T-helper 1 cell treated with Interleukin-12 subunit alpha and Interleukin-12 subunit beta and Interleukin-4 antibody, amounts not matched to agents 30 μg/mL and 1 μg/mL, for 36 hours (primary cell): ENCODE results near the gene MTMR3.

Source experiments
- H3K27ac Mint-ChIP-seq: one replicate; pipeline ENCODE4 v1.8.0; 2021; ENCODE audit warnings: mild to moderate bottlenecking, mixed read lengths
- H3K27me3 Mint-ChIP-seq: one replicate; pipeline ENCODE4 v1.8.0; 2021; ENCODE audit warnings: low read depth, mixed read lengths
- H3K36me3 Mint-ChIP-seq: one replicate; pipeline ENCODE4 v1.8.0; 2021; ENCODE audit warnings: low read depth, mixed read lengths
- H3K4me1 Mint-ChIP-seq: one replicate; pipeline ENCODE4 v1.8.0; 2021; ENCODE audit warnings: low read depth, mixed read lengths
- H3K4me3 Mint-ChIP-seq: one replicate; pipeline ENCODE4 v1.8.0; 2021; ENCODE audit warnings: mild to moderate bottlenecking, moderate library complexity, mixed read lengths
- H3K9me3 Mint-ChIP-seq: one replicate; pipeline ENCODE4 v1.8.0; 2021; ENCODE audit warnings: mixed read lengths

MTMR3 gene

DNA sequence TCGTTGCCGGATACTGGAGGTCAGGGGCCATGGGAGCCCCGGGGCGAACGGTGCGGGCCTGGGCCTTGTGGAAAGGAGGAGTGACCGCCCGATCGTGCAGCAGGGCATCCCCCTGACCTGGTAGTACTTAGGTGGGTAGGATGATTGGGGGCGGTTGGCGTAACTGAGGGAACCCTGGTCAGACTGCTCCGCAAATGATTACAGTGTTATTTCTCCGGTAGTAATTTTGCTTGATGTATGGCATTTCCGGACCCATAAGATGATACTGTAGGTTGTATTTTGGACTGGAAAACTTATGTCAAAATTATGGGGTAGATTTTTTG lies 762 bp downstream of the MTMR3 start:
- peaks cover 9% of the 10 kb centered on the region for H3K4me1 Mint-ChIP-seq
- peak overlapping the region; percentile 70 for H3K27ac Mint-ChIP-seq
- H3K4me3 Mint-ChIP-seq: peak overlapping the region; percentile 83
- no peaks in the 10 kb centered on the region for H3K9me3 Mint-ChIP-seq
- no peaks in the 10 kb centered on the region for H3K36me3 Mint-ChIP-seq
- H3K27me3 Mint-ChIP-seq: no peaks in the 10 kb centered on the region

- H3K9me3 Mint-ChIP-seq: no peaks in the 10 kb centered on the region
- no peak overlapping the region for H3K27ac Mint-ChIP-seq
- no peaks in the 10 kb centered on the region for H3K36me3 Mint-ChIP-seq
- no peak overlapping the region for H3K4me3 Mint-ChIP-seq
- H3K27me3 Mint-ChIP-seq: no peaks in the 10 kb centered on the region
- H3K4me1 Mint-ChIP-seq: peaks cover 9% of the 10 kb centered on the region
These were observed 2.6 kb downstream of the MTMR3 start for GRCh38 chr22:29885610-29886009.

- peaks cover 9% of the 10 kb centered on the region for H3K4me1 Mint-ChIP-seq
- no peak overlapping the region for H3K27ac Mint-ChIP-seq
- H3K27me3 Mint-ChIP-seq: no peaks in the 10 kb centered on the region
- no peaks in the 10 kb centered on the region for H3K36me3 Mint-ChIP-seq
- H3K4me3 Mint-ChIP-seq: no peak overlapping the region
- no peaks in the 10 kb centered on the region for H3K9me3 Mint-ChIP-seq
These were observed 3.6 kb downstream of the MTMR3 start for GRCh38 chr22:29886596-29886995.

DNA sequence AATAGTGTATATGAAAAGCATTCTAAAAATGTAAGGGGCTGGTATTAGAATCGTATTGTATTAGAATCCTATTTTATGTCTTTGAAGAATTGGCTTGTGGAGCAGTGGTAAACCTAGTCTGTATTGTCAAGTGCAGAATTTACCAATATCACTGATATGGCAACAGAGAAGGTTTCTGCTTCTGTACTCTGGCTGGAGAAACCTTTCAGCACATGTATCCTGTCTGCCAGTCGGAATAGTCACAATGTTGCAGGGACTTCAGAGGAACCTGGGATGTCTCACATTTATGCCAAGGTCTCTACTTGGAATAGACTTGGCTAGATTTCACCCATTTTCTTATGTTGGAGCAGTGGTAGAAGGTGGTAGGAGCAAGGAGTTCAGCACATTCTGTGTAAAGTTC lies 4.4 kb downstream of the MTMR3 start:
- no peaks in the 10 kb centered on the region for H3K27me3 Mint-ChIP-seq
- peaks cover 9% of the 10 kb centered on the region for H3K4me1 Mint-ChIP-seq
- H3K4me3 Mint-ChIP-seq: no peak overlapping the region
- H3K9me3 Mint-ChIP-seq: no peaks in the 10 kb centered on the region
- H3K36me3 Mint-ChIP-seq: no peaks in the 10 kb centered on the region
- H3K27ac Mint-ChIP-seq: no peak overlapping the region

DNA sequence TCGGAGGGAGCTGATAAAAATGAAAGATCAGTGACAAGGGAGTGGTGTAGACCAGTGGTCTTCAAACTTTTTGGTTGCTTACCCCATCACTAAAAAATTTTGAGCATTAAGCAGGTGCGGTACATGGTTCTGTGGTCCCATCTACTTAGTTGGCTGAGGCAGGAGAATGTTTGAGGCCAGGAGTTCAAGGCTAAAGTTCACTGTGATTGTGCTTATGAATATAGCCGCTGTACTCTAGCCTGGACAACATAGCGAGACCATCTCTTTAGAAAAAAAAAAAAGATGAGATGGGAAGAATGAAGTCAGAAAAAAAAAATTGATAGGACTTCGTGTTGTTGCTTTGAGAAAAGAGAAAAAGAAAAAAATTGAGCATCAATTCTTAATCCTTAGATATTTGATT lies 7.8 kb downstream of the MTMR3 start:
- Mint-ChIP-seq H3K4me1 (peaks cover 5% of the 10 kb centered on the region), H3K27ac (no peak overlapping the region), H3K4me3 (no peak overlapping the region), H3K36me3 (peaks cover 6% of the 10 kb centered on the region), H3K9me3 (no peaks in the 10 kb centered on the region), H3K27me3 (no peaks in the 10 kb centered on the region)

DNA sequence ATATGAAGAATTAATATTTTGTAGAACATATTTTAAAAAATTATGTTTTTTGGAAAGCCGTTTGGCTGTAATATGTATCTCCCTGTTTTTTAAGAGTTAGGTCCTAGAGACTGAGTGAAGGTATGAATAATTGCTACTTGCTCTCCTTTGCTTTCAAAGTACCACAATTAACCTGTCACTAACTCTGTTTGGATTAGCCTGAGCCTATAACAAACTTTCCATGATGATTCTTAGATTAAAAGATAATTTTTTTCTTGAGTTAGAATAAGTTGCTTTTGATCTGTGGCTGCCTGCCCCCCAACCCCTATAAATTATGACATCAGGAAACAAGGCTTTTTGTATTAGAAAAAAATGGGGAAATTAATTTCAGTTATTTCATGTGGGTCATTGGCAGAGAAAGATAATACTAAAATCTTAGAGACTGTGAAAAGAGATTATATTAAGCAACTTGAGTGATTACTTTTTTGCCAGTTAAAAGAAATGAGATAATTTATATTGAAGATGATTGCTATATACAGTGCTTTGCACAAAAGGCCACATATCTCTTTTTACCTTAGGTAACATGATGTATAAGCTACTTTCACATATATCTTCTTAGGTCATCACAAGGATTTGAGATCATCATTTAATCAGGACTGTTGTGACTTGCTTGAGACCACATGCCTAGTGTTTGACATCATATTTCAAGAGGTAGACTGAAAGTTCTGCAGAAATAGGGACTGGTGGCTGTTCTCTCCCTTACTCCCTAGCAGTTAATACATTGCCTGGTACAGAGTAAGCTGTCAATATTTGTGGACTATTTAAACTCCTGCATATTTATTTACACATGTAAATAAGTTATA lies 9.6 kb downstream of the MTMR3 start:
- Mint-ChIP-seq H3K27me3 (no peaks in the 10 kb centered on the region), H3K4me1 (peaks cover 5% of the 10 kb centered on the region), H3K4me3 (no peak overlapping the region), H3K27ac (no peak overlapping the region), H3K9me3 (no peaks in the 10 kb centered on the region), H3K36me3 (peaks cover 6% of the 10 kb centered on the region)

DNA sequence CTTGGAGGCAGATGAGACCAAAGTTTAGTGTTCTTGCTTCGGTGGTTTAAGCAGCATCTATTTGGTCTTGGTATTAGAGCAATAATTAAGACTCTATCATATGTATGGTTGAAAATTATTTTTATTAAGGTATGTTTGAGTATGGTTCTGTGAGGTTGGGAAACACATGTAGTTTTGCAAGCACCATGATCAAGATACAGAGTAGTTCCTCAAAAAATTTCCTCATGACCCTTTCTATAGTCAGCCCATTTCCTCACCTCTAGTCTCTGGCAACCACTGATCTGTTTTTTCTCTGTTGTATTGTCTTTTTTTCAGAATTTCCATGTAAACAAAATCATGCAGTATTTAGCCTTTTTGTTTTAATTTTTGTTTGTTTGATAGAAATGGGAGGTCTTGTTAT lies 18.4 kb downstream of the MTMR3 start:
- Mint-ChIP-seq H3K27ac (no peak overlapping the region), H3K4me1 (peaks cover 2% of the 10 kb centered on the region), H3K36me3 (no peaks in the 10 kb centered on the region), H3K4me3 (no peak overlapping the region), H3K27me3 (no peaks in the 10 kb centered on the region), H3K9me3 (no peaks in the 10 kb centered on the region)

DNA sequence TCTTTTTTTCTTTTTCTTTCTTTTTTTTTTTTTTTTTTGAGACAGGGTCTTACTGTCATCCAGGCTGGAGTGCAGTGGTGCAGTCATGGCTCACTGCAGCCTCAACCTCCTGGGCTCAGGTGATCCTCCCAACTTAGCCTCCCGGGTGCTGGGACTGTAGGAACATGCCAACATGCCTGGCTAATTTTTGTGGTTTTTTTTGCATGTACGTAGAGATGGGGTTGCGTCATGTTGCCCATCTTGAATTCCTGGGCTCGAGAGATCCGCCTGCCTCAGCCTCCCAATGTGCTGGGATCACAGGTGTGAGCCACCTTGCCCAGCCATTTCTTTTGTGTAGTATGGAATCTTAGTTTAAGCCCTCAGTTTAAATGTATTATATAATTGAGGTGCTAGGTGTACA lies 20.4 kb downstream of the MTMR3 start:
- Mint-ChIP-seq H3K4me1 (peaks cover 4% of the 10 kb centered on the region), H3K27ac (no peak overlapping the region), H3K4me3 (no peak overlapping the region)

DNA sequence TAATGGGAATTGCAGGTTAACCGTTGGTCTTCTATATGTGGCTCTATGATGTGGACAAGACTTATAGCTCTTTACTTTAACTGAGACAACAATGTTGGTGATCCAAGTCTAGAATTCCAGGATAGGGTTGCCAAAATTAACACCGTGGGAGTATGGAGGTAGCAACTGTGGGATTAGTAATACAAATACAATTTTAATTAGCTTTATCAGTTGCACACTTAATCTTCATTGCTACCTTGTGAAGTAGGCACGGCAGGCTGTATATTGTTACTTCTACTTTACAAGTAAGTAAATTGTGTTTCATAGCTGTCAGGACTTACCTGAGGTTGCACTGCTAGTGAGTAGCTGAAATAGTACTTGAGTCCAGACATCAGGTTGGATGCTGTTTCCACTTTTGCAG lies 21.0 kb downstream of the MTMR3 start:
- Mint-ChIP-seq H3K9me3 (no peaks in the 10 kb centered on the region), H3K27ac (no peak overlapping the region), H3K36me3 (no peaks in the 10 kb centered on the region), H3K27me3 (no peaks in the 10 kb centered on the region), H3K4me1 (peaks cover 5% of the 10 kb centered on the region), H3K4me3 (no peak overlapping the region)

More for the DNA sequence above, 20.4 kb downstream of the MTMR3 start:
- no peaks in the 10 kb centered on the region for H3K27me3 Mint-ChIP-seq
- H3K9me3 Mint-ChIP-seq: no peaks in the 10 kb centered on the region
- H3K36me3 Mint-ChIP-seq: no peaks in the 10 kb centered on the region

DNA sequence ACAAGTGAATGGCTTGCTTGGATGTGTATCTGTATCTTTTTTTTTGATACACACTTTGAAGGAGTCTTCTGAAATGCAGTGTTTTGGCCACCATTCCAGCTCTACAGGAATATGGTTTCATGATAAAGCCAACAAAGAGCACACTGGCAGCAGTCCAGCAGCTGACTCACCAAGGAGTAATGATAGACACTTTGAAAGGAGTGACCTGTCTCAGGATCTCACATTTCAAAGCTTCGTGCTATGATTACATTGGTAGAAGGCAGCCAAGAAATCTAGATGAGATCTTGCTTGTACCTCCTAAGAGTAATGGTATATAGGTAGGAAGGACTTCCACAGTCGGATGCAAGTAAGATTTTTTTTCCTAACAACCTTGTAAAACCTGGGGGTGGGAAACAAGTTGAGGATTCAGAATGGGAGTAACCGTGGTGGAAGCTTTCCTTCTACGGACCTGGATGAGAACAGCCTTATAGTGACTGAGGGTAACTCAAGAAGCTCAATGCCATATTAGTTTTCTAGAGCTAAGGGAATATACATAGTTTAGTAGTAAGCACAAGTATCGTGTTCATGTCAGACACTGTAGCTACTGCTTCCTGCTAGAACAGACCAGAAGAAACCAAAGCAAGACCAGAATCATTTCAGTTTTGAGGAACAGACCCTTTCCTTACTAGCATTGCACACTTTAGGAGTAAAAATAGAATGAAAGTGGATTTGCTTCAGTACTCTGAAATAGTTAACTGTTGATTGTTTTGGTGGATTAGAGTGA lies 25.0 kb downstream of the MTMR3 start:
- H3K9me3 Mint-ChIP-seq: no peaks in the 10 kb centered on the region
- peaks cover 5% of the 10 kb centered on the region for H3K4me1 Mint-ChIP-seq
- H3K36me3 Mint-ChIP-seq: no peaks in the 10 kb centered on the region
- H3K27me3 Mint-ChIP-seq: no peaks in the 10 kb centered on the region
- H3K4me3 Mint-ChIP-seq: no peak overlapping the region
- H3K27ac Mint-ChIP-seq: no peak overlapping the region

- H3K4me3 Mint-ChIP-seq: no peak overlapping the region
- no peaks in the 10 kb centered on the region for H3K36me3 Mint-ChIP-seq
- no peaks in the 10 kb centered on the region for H3K27me3 Mint-ChIP-seq
- peaks cover 9% of the 10 kb centered on the region for H3K4me1 Mint-ChIP-seq
- no peaks in the 10 kb centered on the region for H3K9me3 Mint-ChIP-seq
- H3K27ac Mint-ChIP-seq: no peak overlapping the region
These were observed 29.2 kb downstream of the MTMR3 start for GRCh38 chr22:29912141-29912540.

GRCh38 chr22:29912605-29913398 lies 29.8 kb downstream of the MTMR3 start:
- Mint-ChIP-seq H3K4me1 (peaks cover 9% of the 10 kb centered on the region), H3K36me3 (no peaks in the 10 kb centered on the region), H3K27me3 (no peaks in the 10 kb centered on the region), H3K4me3 (no peak overlapping the region), H3K9me3 (no peaks in the 10 kb centered on the region), H3K27ac (no peak overlapping the region)

GRCh38 chr22:29914165-29914564 lies 31.2 kb downstream of the MTMR3 start:
- H3K9me3 Mint-ChIP-seq: no peaks in the 10 kb centered on the region
- H3K27me3 Mint-ChIP-seq: no peaks in the 10 kb centered on the region
- H3K27ac Mint-ChIP-seq: no peak overlapping the region
- H3K4me1 Mint-ChIP-seq: peaks cover 6% of the 10 kb centered on the region
- H3K36me3 Mint-ChIP-seq: no peaks in the 10 kb centered on the region
- H3K4me3 Mint-ChIP-seq: no peak overlapping the region

- peaks cover 6% of the 10 kb centered on the region for H3K4me1 Mint-ChIP-seq
- H3K27me3 Mint-ChIP-seq: no peaks in the 10 kb centered on the region
- no peaks in the 10 kb centered on the region for H3K36me3 Mint-ChIP-seq
- no peak overlapping the region for H3K4me3 Mint-ChIP-seq
- no peaks in the 10 kb centered on the region for H3K9me3 Mint-ChIP-seq
- H3K27ac Mint-ChIP-seq: no peak overlapping the region
These were observed 32.1 kb downstream of the MTMR3 start for GRCh38 chr22:29914991-29915533.
